ENCODE measurements around the gene USP24.

The USP24 gene

DNA sequence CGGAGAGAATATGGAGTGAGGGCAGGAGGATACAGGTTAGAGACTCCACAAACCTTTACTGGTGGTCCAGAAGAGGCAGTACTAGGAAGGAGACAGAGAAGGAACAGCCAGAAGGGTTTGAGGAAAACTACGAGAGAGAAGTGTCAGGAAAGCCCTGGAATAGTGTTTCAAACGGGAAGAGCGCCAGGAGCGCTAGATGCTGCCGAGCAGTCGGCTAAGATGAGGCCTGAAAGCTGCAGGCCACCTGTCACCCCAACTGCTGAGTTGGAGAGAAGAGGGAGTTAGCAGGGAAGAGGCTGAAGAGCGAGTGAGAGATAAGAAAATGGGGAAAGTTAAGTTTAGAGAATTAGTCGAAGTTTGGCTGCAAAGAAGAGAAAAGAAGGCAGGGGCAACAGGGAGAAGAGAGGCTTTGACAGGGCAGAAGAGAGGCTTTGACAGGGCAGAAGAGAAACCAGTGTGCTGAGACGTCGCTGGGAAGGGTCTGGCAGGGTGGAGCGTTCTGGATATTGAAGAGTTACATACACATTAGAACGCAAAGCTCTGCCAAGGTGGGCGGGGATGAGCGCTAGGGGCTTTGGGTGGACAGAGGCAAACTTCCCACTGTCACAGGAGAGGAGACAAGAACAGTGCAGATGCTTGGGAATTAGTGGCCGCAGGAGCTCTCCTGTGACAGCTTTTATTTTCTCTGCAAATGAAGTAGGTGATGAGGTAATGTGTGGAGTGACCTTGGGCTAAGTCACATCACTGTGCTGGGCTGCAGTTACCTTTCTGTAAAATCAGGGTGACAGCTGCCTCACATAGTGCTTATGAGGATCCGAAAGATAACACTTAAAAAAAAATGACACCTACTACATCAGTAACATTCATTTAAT, 144.6 kb downstream of the USP24 start:
- Histone ChIP-seq H3K27me3 (replicated peaks) (no peaks in the 10 kb centered on the region), H3K4me3 (ENCODE audit: low read depth, low read length) (no peak overlapping the region), H3K36me3 (replicated peaks) (peaks cover 48% of the 10 kb centered on the region), H3K27ac (no peak overlapping the region)
- DNase-seq: no peak
- in situ Hi-C loops (cut with HindIII; ENCODE audit: low pct_ligation_motif_present, low sequenced_read_pairs): no loop called here
- TF ChIP-seq, protein P1, sequence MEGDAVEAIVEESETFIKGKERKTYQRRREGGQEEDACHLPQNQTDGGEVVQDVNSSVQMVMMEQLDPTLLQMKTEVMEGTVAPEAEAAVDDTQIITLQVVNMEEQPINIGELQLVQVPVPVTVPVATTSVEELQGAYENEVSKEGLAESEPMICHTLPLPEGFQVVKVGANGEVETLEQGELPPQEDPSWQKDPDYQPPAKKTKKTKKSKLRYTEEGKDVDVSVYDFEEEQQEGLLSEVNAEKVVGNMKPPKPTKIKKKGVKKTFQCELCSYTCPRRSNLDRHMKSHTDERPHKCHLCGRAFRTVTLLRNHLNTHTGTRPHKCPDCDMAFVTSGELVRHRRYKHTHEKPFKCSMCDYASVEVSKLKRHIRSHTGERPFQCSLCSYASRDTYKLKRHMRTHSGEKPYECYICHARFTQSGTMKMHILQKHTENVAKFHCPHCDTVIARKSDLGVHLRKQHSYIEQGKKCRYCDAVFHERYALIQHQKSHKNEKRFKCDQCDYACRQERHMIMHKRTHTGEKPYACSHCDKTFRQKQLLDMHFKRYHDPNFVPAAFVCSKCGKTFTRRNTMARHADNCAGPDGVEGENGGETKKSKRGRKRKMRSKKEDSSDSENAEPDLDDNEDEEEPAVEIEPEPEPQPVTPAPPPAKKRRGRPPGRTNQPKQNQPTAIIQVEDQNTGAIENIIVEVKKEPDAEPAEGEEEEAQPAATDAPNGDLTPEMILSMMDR (IDR thresholded peaks at IDR 0.05; ENCODE audit: low read depth, low read length, missing control alignments): no peak

DNA sequence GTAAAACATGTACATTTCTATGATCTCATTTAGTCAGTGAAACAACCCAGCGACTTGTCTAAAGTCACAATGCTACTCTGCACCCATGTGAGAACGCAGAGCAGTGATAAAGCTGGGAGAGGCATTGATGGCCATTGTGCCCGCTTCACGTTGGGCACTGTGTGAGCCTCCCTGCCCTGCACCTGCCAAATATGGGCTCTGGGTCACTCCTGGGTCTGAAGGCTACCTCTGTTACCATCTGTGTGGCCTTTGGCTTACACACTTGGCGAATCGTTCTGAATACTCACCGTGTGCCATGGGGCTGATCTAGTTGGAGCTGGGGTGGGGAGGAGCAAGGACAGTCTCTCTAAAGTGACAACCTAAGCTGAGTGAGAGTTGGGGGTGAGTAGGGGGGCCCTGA, 145.9 kb downstream of the USP24 start:
- in situ Hi-C loops (cut with HindIII; ENCODE audit: low pct_ligation_motif_present, low sequenced_read_pairs): no loop called here
- TF ChIP-seq, protein P1 (IDR thresholded peaks at IDR 0.05; ENCODE audit: low read depth, low read length, missing control alignments): no peak
- H3K27me3 ChIP-seq (replicated peaks): no peaks in the 10 kb centered on the region
- peaks cover 43% of the 10 kb centered on the region for H3K36me3 ChIP-seq (replicated peaks)
- no peak for DNase-seq
- no peak overlapping the region for H3K4me3 ChIP-seq (ENCODE audit: low read depth, low read length)
- no peak overlapping the region for H3K27ac ChIP-seq

DNA sequence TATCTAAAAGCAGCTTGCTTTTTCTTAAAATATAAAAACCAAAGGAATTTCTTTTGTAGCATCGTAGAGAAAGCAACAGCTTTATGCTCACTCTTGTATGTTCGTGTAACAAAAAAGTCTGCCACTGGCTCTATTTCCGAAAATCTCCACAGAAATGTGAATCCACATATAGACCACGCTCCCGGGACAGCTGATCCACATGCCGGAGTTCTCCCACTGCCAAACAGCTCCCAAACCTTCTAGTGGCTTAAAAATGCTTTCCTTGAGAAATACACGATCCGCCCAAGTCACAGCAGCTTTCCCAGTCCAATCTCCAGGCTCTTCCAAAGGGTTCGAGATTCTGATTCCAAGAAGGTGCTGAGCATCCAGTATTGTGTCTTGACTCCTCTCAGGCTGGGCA, 146.5 kb downstream of the USP24 start:
- Histone ChIP-seq H3K4me3 (ENCODE audit: low read depth, low read length) (no peak overlapping the region), H3K36me3 (replicated peaks) (peaks cover 39% of the 10 kb centered on the region), H3K27me3 (replicated peaks) (no peaks in the 10 kb centered on the region), H3K27ac (no peak overlapping the region)
- no peak for DNase-seq
- in situ Hi-C loops (cut with HindIII; ENCODE audit: low pct_ligation_motif_present, low sequenced_read_pairs): no loop called here
- TF ChIP-seq, protein P1 (IDR thresholded peaks at IDR 0.05; ENCODE audit: low read depth, low read length, missing control alignments): no peak

DNA sequence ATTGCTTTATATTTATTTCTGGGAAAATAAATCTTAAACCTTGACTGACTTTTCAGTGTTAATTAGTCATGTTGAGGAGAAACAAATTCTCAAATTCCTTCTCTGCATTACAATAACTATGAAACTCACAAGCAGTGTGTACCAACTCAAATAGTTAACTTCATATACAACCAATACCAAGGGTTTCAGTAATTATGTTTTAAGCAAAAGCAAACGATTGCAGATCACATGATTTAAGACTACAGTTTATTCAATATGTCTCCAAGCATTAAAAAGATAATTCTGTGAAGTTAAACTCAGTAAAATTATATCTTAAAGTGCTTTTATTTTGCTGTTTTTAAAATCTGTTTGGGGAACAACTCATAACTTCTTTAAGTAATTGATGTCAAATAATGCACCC, 147.2 kb downstream of the USP24 start:
- TF ChIP-seq, protein P1 (IDR thresholded peaks at IDR 0.05; ENCODE audit: low read depth, low read length, missing control alignments): no peak
- Histone ChIP-seq H3K4me3 (ENCODE audit: low read depth, low read length) (no peak overlapping the region), H3K27ac (no peak overlapping the region), H3K27me3 (replicated peaks) (no peaks in the 10 kb centered on the region), H3K36me3 (replicated peaks) (peaks cover 34% of the 10 kb centered on the region)
- DNase-seq: no peak
- in situ Hi-C loops (cut with HindIII; ENCODE audit: low pct_ligation_motif_present, low sequenced_read_pairs): no loop called here

DNA sequence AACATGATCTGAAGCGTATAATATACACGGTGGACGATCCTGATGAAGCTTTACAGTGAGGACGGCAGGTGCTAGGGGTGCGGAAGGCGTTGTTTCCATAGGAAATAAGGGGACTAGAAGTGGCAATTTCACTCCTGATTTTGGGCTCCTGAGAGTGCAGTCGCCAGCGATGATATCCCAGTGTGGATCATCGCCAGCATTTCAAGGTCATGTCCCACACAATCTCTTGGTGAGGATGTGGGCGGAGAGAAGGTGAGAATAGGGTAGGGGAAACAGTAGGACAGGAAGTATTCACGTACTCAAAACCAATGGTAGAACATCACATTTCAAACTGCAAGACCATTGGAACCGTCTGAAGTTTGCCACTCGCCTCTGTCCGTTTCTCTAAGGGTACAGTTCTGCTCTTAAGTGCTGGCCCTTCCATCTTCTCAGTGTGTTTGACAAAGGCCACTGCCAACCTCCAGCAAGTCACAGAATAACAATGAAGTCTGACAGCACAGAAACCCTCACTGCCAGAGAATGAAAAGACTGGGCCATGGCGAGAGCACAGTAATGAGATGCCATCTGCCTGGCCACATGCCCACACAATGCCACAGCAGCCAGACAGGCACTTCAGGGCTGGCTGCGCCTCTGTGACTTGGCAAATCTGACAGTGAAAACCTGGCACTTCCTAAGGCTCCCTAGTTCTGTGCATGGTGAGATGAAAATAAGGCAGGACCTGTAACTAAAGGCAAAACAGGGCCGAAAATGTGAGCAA, 148.0 kb downstream of the USP24 start:
- no peak overlapping the region for H3K27ac ChIP-seq
- no peak overlapping the region for H3K4me3 ChIP-seq (ENCODE audit: low read depth, low read length)
- DNase-seq: no peak
- no peaks in the 10 kb centered on the region for H3K27me3 ChIP-seq (replicated peaks)
- TF ChIP-seq, protein P1 (IDR thresholded peaks at IDR 0.05; ENCODE audit: low read depth, low read length, missing control alignments): no peak
- H3K36me3 ChIP-seq (replicated peaks): peaks cover 27% of the 10 kb centered on the region
- in situ Hi-C loops (cut with HindIII; ENCODE audit: low pct_ligation_motif_present, low sequenced_read_pairs): no loop called here

Data from brain microvascular endothelial cell (primary cell).